ENCODE measurements around the gene NTN3. TPM values are rescaled to one million over a fixed set of nuclear protein-coding genes. Genes with fewer than 3 reads are reported as not detected.
"Not testable (repeated sequence)": the region's sequence is repeated elsewhere in the genome, so short reads cannot be mapped to it uniquely, and the experiment has no call there.

The NTN3 gene
- total RNA-seq, 1 donor from 2014 or later, result not detected

- DNase-seq (ENCODE audit: low spot score), result not testable (repeated sequence)
Observed at GRCh38 chr16:2441143-2441804, 29.8 kb upstream of the NTN3 start.

- no peak for DNase-seq (ENCODE audit: low spot score)
Observed at GRCh38 chr16:2443555-2443954, 27.5 kb upstream of the NTN3 start.

- no peak for DNase-seq (ENCODE audit: low spot score)
Observed at GRCh38 chr16:2447920-2448583, 23.0 kb upstream of the NTN3 start.

GRCh38 chr16:2449118-2449517 lies 22.0 kb upstream of the NTN3 start:
- no peak for DNase-seq (ENCODE audit: low spot score)

GRCh38 chr16:2450535-2450934 lies 20.6 kb upstream of the NTN3 start:
- DNase-seq (ENCODE audit: low spot score), result no peak

GRCh38 chr16:2450975-2451381 lies 20.1 kb upstream of the NTN3 start:
- DNase-seq (ENCODE audit: low spot score), result no peak

- no peak for DNase-seq (ENCODE audit: low spot score)
Observed at GRCh38 chr16:2451851-2452320, 19.2 kb upstream of the NTN3 start.

GRCh38 chr16:2452650-2453049 lies 18.4 kb upstream of the NTN3 start:
- no peak for DNase-seq (ENCODE audit: low spot score)

- DNase-seq (ENCODE audit: low spot score), result no peak
Observed at GRCh38 chr16:2455081-2455845, 15.8 kb upstream of the NTN3 start.

GRCh38 chr16:2456551-2457153 lies 14.4 kb upstream of the NTN3 start:
- DNase-seq (ENCODE audit: low spot score), result no peak

GRCh38 chr16:2457267-2457666 lies 13.8 kb upstream of the NTN3 start:
- DNase-seq (ENCODE audit: low spot score), result no peak

- DNase-seq (ENCODE audit: low spot score), result no peak
Observed at GRCh38 chr16:2457946-2458345, 13.2 kb upstream of the NTN3 start.

GRCh38 chr16:2458887-2459646 lies 12.0 kb upstream of the NTN3 start:
- DNase-seq (ENCODE audit: low spot score), result no peak

- DNase-seq (ENCODE audit: low spot score), result peak; percentile 95
Observed at GRCh38 chr16:2459647-2460390, 11.3 kb upstream of the NTN3 start, which contains the start of gene TEDC2. Gene TEDC2, plus strand, starts transcription at chr16:2460109. Its CDS starts 36 bp downstream, at chr16:2460145.

- DNase-seq (ENCODE audit: low spot score), result no peak
Observed at GRCh38 chr16:2460391-2460713, 10.7 kb upstream of the NTN3 start.

- DNase-seq (ENCODE audit: low spot score), result no peak
Observed at GRCh38 chr16:2460916-2461315, 10.2 kb upstream of the NTN3 start.

GRCh38 chr16:2462031-2462866 lies 8.8 kb upstream of the NTN3 start:
- no peak for DNase-seq (ENCODE audit: low spot score)

- no peak for DNase-seq (ENCODE audit: low spot score)
Observed at GRCh38 chr16:2464333-2464732, 6.8 kb upstream of the NTN3 start.

- DNase-seq (ENCODE audit: low spot score), result no peak
Observed at GRCh38 chr16:2465653-2466415, 5.3 kb upstream of the NTN3 start.
